ENCODE results near the gene LMCD1. TPM values are rescaled to one million over a fixed set of nuclear protein-coding genes. Genes with fewer than 3 reads are reported as not detected.

LMCD1 gene
- total and polyA plus RNA-seq, 2 of the 8 experiments (the other 6 are each of a cell fraction or from before 2014, with no cell fraction given) = 12.3 to 26.5 TPM

DNA sequence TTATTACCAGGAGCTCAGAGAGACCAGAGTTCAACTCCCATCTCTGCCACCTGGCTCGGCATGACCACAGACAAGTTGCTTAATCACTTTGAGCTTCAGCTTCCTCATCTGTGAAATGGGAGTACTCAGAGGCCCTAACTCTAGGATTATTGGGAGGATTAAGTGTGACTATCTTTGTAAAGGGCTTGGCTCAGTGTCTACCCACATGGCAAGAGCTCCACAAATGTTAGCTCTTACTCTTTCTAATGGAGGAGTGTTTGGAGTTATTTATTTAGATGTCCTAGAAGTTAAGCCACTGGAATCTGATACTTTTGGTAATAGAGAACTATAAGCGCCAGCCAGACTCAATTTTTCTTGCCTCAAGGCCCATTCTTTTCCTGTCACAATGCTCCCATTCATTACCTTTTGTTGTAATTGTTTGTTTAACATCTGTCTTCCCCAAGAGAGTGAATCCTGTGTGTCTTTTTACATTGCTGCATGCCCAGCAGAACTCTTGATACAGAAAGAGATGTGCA, 12.3 kb upstream of the LMCD1 start:
- H3K4me3 ChIP-seq (ENCODE audit: extremely low read depth in 1 of 4, insufficient read depth in 2 of 4, low read depth in 3 of 4, low read length in 4 of 4) = no peak overlapping the region
- no peak overlapping the region for H2AK5ac ChIP-seq (ENCODE audit: low read depth, low read length)
- H3K23me2 ChIP-seq (ENCODE audit: low read depth, low read length) = no peaks in the 10 kb centered on the region
- no peaks in the 10 kb centered on the region for H3K79me2 ChIP-seq (ENCODE audit: control insufficient read depth in 1 of 2, insufficient read depth in 2 of 2, low read length in 2 of 2)
- no peak overlapping the region for H3K9ac ChIP-seq (replicated peaks in 1 of 4; ENCODE audit: extremely low read depth in 1 of 4, low read depth in 3 of 4, low read length in 3 of 4)
- H3K4me1 ChIP-seq (replicated peaks in 1 of 4; ENCODE audit: control insufficient read depth in 3 of 4, insufficient read depth in 4 of 4, low read length in 3 of 4) = peaks cover 0 to 7% (median 3%) of the 10 kb centered on the region in 4 experiments; a peak in 5 of 7 replicates
- H2BK5ac ChIP-seq (ENCODE audit: low read depth, low read length) = no peak overlapping the region
- no peak overlapping the region for H2BK20ac ChIP-seq (ENCODE audit: low read length)
- no peak overlapping the region for H3K18ac ChIP-seq (ENCODE audit: extremely low read depth, low read length)
- H2BK120ac ChIP-seq (replicated peaks; ENCODE audit: low read depth, low read length) = no peak overlapping the region
- H3K56ac ChIP-seq (replicated peaks; ENCODE audit: insufficient read length, low read depth, low read length) = no peak overlapping the region
- H4K91ac ChIP-seq (replicated peaks; ENCODE audit: insufficient read length, low read length) = no peak overlapping the region
- no peak overlapping the region for H3K23ac ChIP-seq (ENCODE audit: insufficient read length)
- WGBS, 2 experiments (ENCODE audit: extremely low coverage in 1 of 2, insufficient coverage in 1 of 2, insufficient read length in 1 of 2, insufficient replicate concordance in 2 of 2, low coverage in 1 of 2, low lambda C conversion rate in 2 of 2, missing lambda C conversion rate in 1 of 2) = 100% methylated on average over 2 of the region's 2 CpGs; no CpG with 5 or more reads in 1 of the 2 experiments
- no peak overlapping the region for H2BK12ac ChIP-seq (ENCODE audit: low read depth, low read length)
- no peak overlapping the region for H3K14ac ChIP-seq (ENCODE audit: insufficient read length)
- no peaks in the 10 kb centered on the region for H3K79me1 ChIP-seq (ENCODE audit: low read depth, low read length)
- H4K8ac ChIP-seq (ENCODE audit: extremely low read depth, insufficient read depth, low read length) = no peak overlapping the region
- no peak overlapping the region for H3K4me2 ChIP-seq (ENCODE audit: insufficient read depth in 1 of 2, low read depth in 2 of 2, low read length in 2 of 2)
- ChIA-PET POLR2A (ENCODE audit: partially characterized antibody) (interaction anchor here (0.8 to 2.1 kb wide), 3 partner anchors 9 to 12 kb away, joined by 3 to 5 read pairs (median 4); partner anchors contain the start of gene LMCD1), CTCF (ENCODE audit: partially characterized antibody) (interaction anchor here (1.2 to 2.0 kb wide), 3 partner anchors 8 to 118 kb away, joined by 5 read pairs; no protein-coding TSS in a partner anchor)
- no peaks in the 10 kb centered on the region for H4K20me1 ChIP-seq (replicated peaks in 1 of 2; ENCODE audit: control insufficient read depth in 1 of 2, insufficient read depth in 2 of 2, low read length in 2 of 2)
- no peak for DNase-seq (ENCODE audit: low read depth in 1 of 2, low spot score in 2 of 2)
- no peak overlapping the region for H3K4ac ChIP-seq (replicated peaks; ENCODE audit: insufficient read length, low read depth, low read length)
- no peak for TF ChIP-seq SRF (IDR thresholded peaks at IDR 0.05; ENCODE audit: low read depth, low read length)
- TF ChIP-seq SP2 (IDR thresholded peaks at IDR 0.05; ENCODE audit: low read length) = no peak
- no peak for TF ChIP-seq CEBPB (IDR thresholded peaks at IDR 0.05; ENCODE audit: low read depth, low read length)
- no peak for TF ChIP-seq HDAC2 (IDR thresholded peaks at IDR 0.05; ENCODE audit: borderline replicate concordance in 1 of 2, low read depth in 2 of 2, low read length in 2 of 2)
- TF ChIP-seq TEAD4 (IDR thresholded peaks at IDR 0.05; ENCODE audit: low read depth, low read length) = no peak
- TF ChIP-seq RFX5 (IDR thresholded peaks at IDR 0.05; ENCODE audit: borderline replicate concordance, low read depth, low read length) = no peak
- TF ChIP-seq, protein P1, sequence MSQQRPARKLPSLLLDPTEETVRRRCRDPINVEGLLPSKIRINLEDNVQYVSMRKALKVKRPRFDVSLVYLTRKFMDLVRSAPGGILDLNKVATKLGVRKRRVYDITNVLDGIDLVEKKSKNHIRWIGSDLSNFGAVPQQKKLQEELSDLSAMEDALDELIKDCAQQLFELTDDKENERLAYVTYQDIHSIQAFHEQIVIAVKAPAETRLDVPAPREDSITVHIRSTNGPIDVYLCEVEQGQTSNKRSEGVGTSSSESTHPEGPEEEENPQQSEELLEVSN (IDR thresholded peaks at IDR 0.05) = no peak
- TF ChIP-seq JUN (IDR thresholded peaks at IDR 0.05; ENCODE audit: low read depth, low read length) = no peak
- TF ChIP-seq KDM4A (IDR thresholded peaks at IDR 0.05; ENCODE audit: low read depth, low read length, severe bottlenecking) = no peak
- no peak for TF ChIP-seq JUND (IDR thresholded peaks at IDR 0.05; ENCODE audit: low read length)
- H2AFZ ChIP-seq (ENCODE audit: low read length) = no peak overlapping the region
- no peak overlapping the region for H3K27ac ChIP-seq (ENCODE audit: low read depth, low read length)
- H3K27me3 ChIP-seq (replicated peaks in 1 of 4; ENCODE audit: control insufficient read depth in 3 of 4, extremely low read depth in 1 of 4, insufficient read depth in 3 of 4, low read length in 3 of 4) = no peaks in the 10 kb centered on the region
- FAIRE-seq = no peak
- no peak overlapping the region for H4K5ac ChIP-seq (ENCODE audit: insufficient read length, low read depth, low read length)
- H3K9me3 ChIP-seq (ENCODE audit: insufficient read depth in 2 of 2, low read depth in 1 of 2, low read length in 1 of 2) = peaks cover 0 to 4% of the 10 kb centered on the region in 2 experiments; a peak in 1 of 4 replicates
- H2BK15ac ChIP-seq (ENCODE audit: low read length) = no peak overlapping the region
- H3K36me3 ChIP-seq (ENCODE audit: control insufficient read depth in 2 of 4, insufficient read depth in 4 of 4, low read length in 3 of 4) = peaks cover 0 to 4% (median 0%) of the 10 kb centered on the region in 4 experiments; a peak in 1 of 8 replicates

All from H1 (cell line).